Endothelial cell of umbilical vein (primary cell): ENCODE results near the gene CES5A. TPM values are rescaled to one million over a fixed set of nuclear protein-coding genes. Genes with fewer than 3 reads are reported as not detected.

Source experiments
- BruUV-seq: library from RNA; stranded (reverse); fragments of 400-500 nt; replicated peaks from 2 replicates; lab custom pipeline; 2021; lab: Mats Ljungman, UMichigan
- CTCF ChIA-PET: fragments of 300-600, 350-600 bp; sonication (Branson Sonifier 250); formaldehyde crosslinking; loops from one replicate; lab custom pipeline; 2021; ENCODE audit warnings: antibody characterized with exemption, inconsistent platforms; lab: Charles Lee
- POLR2A ChIA-PET: fragments of 300-600, 350-600 bp; sonication (Branson Sonifier 250); formaldehyde crosslinking; loops from one replicate; lab custom pipeline; 2021; ENCODE audit warnings: antibody characterized with exemption, inconsistent platforms; lab: Charles Lee
- DNase-seq: peaks from one replicate; pipeline ENCODE4 v3.0.0-alpha.2; 2011; ENCODE audit warnings: low read depth, low spot score
- FAIRE-seq: peaks from 2 replicates; lab custom pipeline; 2011; peaks lifted over from hg19 to GRCh38; lab: Jason Lieb, UNC
- H2AFZ ChIP-seq: 2 replicates; pipeline ENCODE4 v1.6.0; 2012; ENCODE audit warnings: low read depth, low read length, control low read depth, inconsistent platforms
- H3K27ac ChIP-seq: 2 replicates; pipeline ENCODE4 v1.5.1; 2011; ENCODE audit warnings: low read depth, mild to moderate bottlenecking, control low read depth, low read length, moderate library complexity; ENCODE audit not compliant: insufficient read depth
- H3K27me3 ChIP-seq, 2 experiments: 2 replicates each; pipeline versions ENCODE4 v1.6.0 to v1.6.1; 2011; ENCODE audit warnings: low read length in 2 of 2, mixed read lengths in 1 of 2; ENCODE audit not compliant: control insufficient read depth in 2 of 2, insufficient read depth in 2 of 2
- H3K36me3 ChIP-seq, 2 experiments: 2 replicates in 1 of 2; 3 replicates in 1 of 2; pipeline ENCODE4 v1.5.1; 2011; ENCODE audit warnings: low read length in 2 of 2, mild to moderate bottlenecking in 1 of 2, moderate library complexity in 1 of 2; ENCODE audit not compliant: control insufficient read depth in 2 of 2, insufficient read depth in 2 of 2; ENCODE audit errors: extremely low read depth in 1 of 2
- H3K4me1 ChIP-seq: 3 replicates; pipeline ENCODE4 v1.5.1; 2011; ENCODE audit warnings: mild to moderate bottlenecking, low read length; ENCODE audit not compliant: control insufficient read depth, insufficient read depth; ENCODE audit errors: extremely low read depth
- H3K4me2 ChIP-seq: 2 replicates; pipeline ENCODE4 v1.6.1; 2011; ENCODE audit warnings: low read length, control low read depth, mixed read lengths; ENCODE audit not compliant: insufficient read depth
- H3K4me3 ChIP-seq, 3 experiments: fragments of 200-600 bp in 1 of 3; sonication (generic), shearing (Covaris generic) in 1 of 3; replicated peaks in 1 of 3; 2 replicates each; pipeline ENCODE4 v1.5.1; 2011 to 2016; ENCODE audit warnings: control low read depth in 3 of 3, low read length in 3 of 3, mild to moderate bottlenecking in 2 of 3, inconsistent platforms in 1 of 3, low read depth in 1 of 3, moderate library complexity in 1 of 3; ENCODE audit not compliant: insufficient read depth in 1 of 3
- H3K79me2 ChIP-seq: 2 replicates; pipeline ENCODE4 v1.6.0; 2012; ENCODE audit warnings: low read length, inconsistent platforms; ENCODE audit not compliant: control insufficient read depth, insufficient read depth
- H3K9ac ChIP-seq: replicated peaks from 2 replicates; pipeline ENCODE3; 2011; ENCODE audit warnings: low read length, control low read depth; ENCODE audit not compliant: insufficient read depth; ENCODE audit errors: extremely low read depth
- H3K9me1 ChIP-seq: replicated peaks from 3 replicates; pipeline ENCODE4 v1.6.0; 2011; ENCODE audit warnings: mild to moderate bottlenecking, low read length; ENCODE audit not compliant: control insufficient read depth, insufficient read depth; ENCODE audit errors: extremely low read depth
- H3K9me3 ChIP-seq: replicated peaks from 2 replicates; pipeline ENCODE4 v1.5.1; 2012; ENCODE audit warnings: low read length, inconsistent platforms; ENCODE audit not compliant: control insufficient read depth, insufficient read depth
- H4K20me1 ChIP-seq: replicated peaks from 2 replicates; pipeline ENCODE3; 2011; ENCODE audit warnings: mild to moderate bottlenecking, low read length; ENCODE audit not compliant: control insufficient read depth, insufficient read depth; ENCODE audit errors: extremely low read depth
- CTCF ChIP-seq, 2 donors: IDR thresholded peaks; 1 replicate in 1 of 2; 2 replicates in 1 of 2; pipeline ENCODE4 v1.5.1; 2011; ENCODE audit warnings: low read length in 2 of 2, mild to moderate bottlenecking in 2 of 2, moderate library complexity in 2 of 2, control low read depth in 1 of 2, inconsistent platforms in 1 of 2, low read depth in 1 of 2; ENCODE audit not compliant: insufficient read depth in 1 of 2; ENCODE audit errors: extremely low read depth in 1 of 2
- EZH2 ChIP-seq: IDR thresholded peaks from 2 replicates; pipeline ENCODE4 v1.6.1; 2012; ENCODE audit warnings: borderline replicate concordance, low read depth, mild to moderate bottlenecking, moderate library complexity, low read length, inconsistent platforms; ENCODE audit not compliant: severe bottlenecking
- FOS ChIP-seq: IDR thresholded peaks from 2 replicates; pipeline ENCODE4 v1.6.1; 2011; ENCODE audit warnings: mild to moderate bottlenecking, low read length, moderate library complexity, borderline replicate concordance; ENCODE audit not compliant: insufficient read depth
- GATA2 ChIP-seq: IDR thresholded peaks from 2 replicates; pipeline ENCODE4 v1.7.0; 2011; ENCODE audit warnings: low read depth, mild to moderate bottlenecking, moderate library complexity, mixed read lengths, low read length; ENCODE audit not compliant: insufficient read length, insufficient read depth
- JUN ChIP-seq: IDR thresholded peaks from 2 replicates; pipeline ENCODE4 v1.6.1; 2011; ENCODE audit warnings: borderline replicate concordance, low read depth; ENCODE audit not compliant: insufficient read length, insufficient read depth
- MAX ChIP-seq: IDR thresholded peaks from 2 replicates; pipeline ENCODE4 v1.6.1; 2011; ENCODE audit not compliant: insufficient read depth, insufficient read length
- MYC ChIP-seq: IDR thresholded peaks from one replicate; pipeline ENCODE4 v1.6.1; 2011; ENCODE audit warnings: mild to moderate bottlenecking, low read depth, low read length
- POLR2A ChIP-seq: IDR thresholded peaks from 2 replicates; pipeline ENCODE4 v1.6.1; 2012; ENCODE audit warnings: low read depth, mild to moderate bottlenecking, control low read depth, low read length
- POLR2AphosphoS5 ChIP-seq: IDR thresholded peaks from 2 replicates; pipeline ENCODE4 v1.6.1; 2012; ENCODE audit warnings: low read depth, mild to moderate bottlenecking, control low read depth, low read length, moderate library complexity; ENCODE audit not compliant: insufficient read depth
- dilution Hi-C: fragments of 300-500 bp; cut with MboI; formaldehyde crosslinking; loops from one replicate; pipeline ENCODE4 v1.15.0; 2019; ENCODE audit warnings: low sequenced_read_pairs; ENCODE audit not compliant: extremely low pct_ligation_motif_present
- intact Hi-C: fragments of 100-400 bp; cut with micrococcal nuclease; formaldehyde crosslinking; loops from one replicate; pipeline ENCODE4 v1.10.0; 2022
- polyA plus RNA-seq, 4 experiments: library from polyadenylated mRNA; depleted of rRNA in 3 of 4; stranded (reverse) in 3 of 4; unstranded in 1 of 4; fragments of >200 nt; gene quantifications; 2 replicates each; pipeline versions ENCODE4 v1.2.1 to v1.2.3, GENCODE V29; 2011 to 2012; ENCODE audit warnings: missing spikeins in 1 of 4
- total RNA-seq: library from RNA; stranded (reverse); gene quantifications from 2 replicates; pipeline ENCODE4 v1.2.3, GENCODE V29; 2021

The CES5A gene
- total and polyA plus RNA-seq, 2 donors (not counting 3 experiments of a cell fraction or from before 2014, with no cell fraction given) = not detected

- no peak overlapping the region for H3K9ac ChIP-seq
- no peak for DNase-seq
- CTCF ChIA-PET = no interaction called here
Measured at GRCh38 chr16:55889518-55889917, 14.3 kb upstream of the CES5A start.

More at GRCh38 chr16:55889518-55889917, 14.3 kb upstream of the CES5A start:
- Histone ChIP-seq H3K27me3 (no peaks in the 10 kb centered on the region), H2AFZ (no peak overlapping the region), H3K9me3 (no peaks in the 10 kb centered on the region), H3K4me2 (no peak overlapping the region), H3K9me1 (no peaks in the 10 kb centered on the region), H3K4me3 (no peak overlapping the region), H3K79me2 (no peaks in the 10 kb centered on the region), H3K36me3 (no peaks in the 10 kb centered on the region), H4K20me1 (no peaks in the 10 kb centered on the region), H3K4me1 (no peaks in the 10 kb centered on the region), H3K27ac (no peak overlapping the region)
- intact Hi-C loops (no loop called here), dilution Hi-C loops (no loop called here)
- POLR2A ChIA-PET = no interaction called here
- no peak for FAIRE-seq
- BruUV-seq = no TSS peak
- no peak for TF ChIP-seq CTCF (IDR thresholded peaks at IDR 0.05; ENCODE audit: extremely low read depth in 1 of 2, insufficient read depth in 1 of 2, low read depth in 1 of 2, low read length in 2 of 2)
- no peak for TF ChIP-seq FOS
- no peak for TF ChIP-seq POLR2AphosphoS5
- TF ChIP-seq JUN = no peak
- no peak for TF ChIP-seq GATA2
- no peak for TF ChIP-seq EZH2
- no peak for TF ChIP-seq MAX
- TF ChIP-seq POLR2A = no peak
- TF ChIP-seq MYC = no peak
